Pancreas (tissue), 10 donors: Measurements from ENCODE around the gene CHD5. TPM values are rescaled to one million over a fixed set of nuclear protein-coding genes. Genes with fewer than 3 reads are reported as not detected.

Experiments
- ATAC-seq, 4 donors: fragments of 200-7000 bp; cut with Tn5 transposase; one replicate each; pipeline versions ENCODE4 v1.8.0 to v1.9.1; 2020; ENCODE audit warnings: mild to moderate bottlenecking in 4 of 4, moderate library complexity in 4 of 4
- DNase-seq, 6 donors: peaks; one replicate each; pipeline ENCODE4 v3.0.0-alpha.2; 2020
- FAIRE-seq: peaks from 2 replicates; lab custom pipeline; 2012; peaks lifted over from hg19 to GRCh38; lab: Jason Lieb, UNC
- H3K27ac ChIP-seq, 4 donors: fragments of 200-600 bp; sonication (generic); 1 replicate in 3 of 4; 2 replicates in 1 of 4; pipeline versions ENCODE4 v1.5.0 to v1.8.0; 2020
- H3K27me3 ChIP-seq, 4 donors: fragments of 200-600 bp; one replicate each; pipeline ENCODE4 v1.8.0; 2021
- H3K36me3 ChIP-seq, 3 donors: fragments of 200-600 bp; sonication (generic) in 1 of 3; one replicate each; pipeline versions ENCODE4 v1.5.0 to v1.8.0; 2020 to 2021
- H3K4me1 ChIP-seq, 3 donors: fragments of 200-600 bp; one replicate each; pipeline ENCODE4 v1.8.0; 2021
- H3K4me3 ChIP-seq, 4 donors: fragments of 200-600 bp; sonication (generic) in 2 of 4; one replicate each; pipeline versions ENCODE4 v1.5.0 to v1.8.0; 2020 to 2021
- H3K9me3 ChIP-seq, 4 donors: fragments of 200-600 bp; one replicate each; pipeline ENCODE4 v1.8.0; 2021
- CTCF ChIP-seq, 4 donors: fragments of 200-600 bp; sonication (generic) in 3 of 4; IDR thresholded peaks; one replicate each; pipeline versions ENCODE4 v1.5.0 to v1.8.0; 2021; ENCODE audit warnings: antibody characterized with exemption in 4 of 4
- WGBS, 2 donors: extraction: QIAGEN DNeasy Blood & Tissue Kit; methylation state at CpG; one replicate each; pipeline ENCODE4 v1.1.7; 2013; 5-methylcytosine and 5-hydroxymethylcytosine counted together
- intact Hi-C, 3 donors: fragments of 100-400 bp; cut with DNase I; formaldehyde crosslinking; loops; one replicate each; pipeline versions ENCODE4 v1.11.1 to v1.14.2; 2022
- polyA plus RNA-seq, 2 donors: library from polyadenylated mRNA; stranded (reverse); fragments of 200-250 nt; gene quantifications; one replicate each; pipeline ENCODE4 v1.2.3, GENCODE V29; 2013
- total RNA-seq, 6 donors: library from RNA; stranded (reverse); fragmentation: NEBNext Ultra II Directional in 4 of 6; extraction: Animal tissue kit (Norgen Biotek cat#: 25700) in 4 of 6; gene quantifications; one replicate each; pipeline versions ENCODE4 v1.2.1 to v1.2.4, GENCODE V29; 2021 to 2023
- donor health status: healthy with polysubstance abuse.
- donor health status: DM: no; HTN: no; CAD: no; lungs with moderate emphysema.
- donor health status: DM: no; HTN: no; CAD: no.
- donor health status: control.
- donor health status: control.
- donor health status: Bipolar disorder and iron deficiency.
- donor health status: DM: yes; HTN: yes; CAD: no.
- donor health status: DM: no; HTN: no; CAD: no.
- donor health status: DM: no; HTN: no; CAD: no.
- donor health status: DM: yes; HTN: yes; CAD: no.

The CHD5 gene
- total and polyA plus RNA-seq, 8 donors, result 0.09 to 2.9 (median 0.40) TPM

DNA sequence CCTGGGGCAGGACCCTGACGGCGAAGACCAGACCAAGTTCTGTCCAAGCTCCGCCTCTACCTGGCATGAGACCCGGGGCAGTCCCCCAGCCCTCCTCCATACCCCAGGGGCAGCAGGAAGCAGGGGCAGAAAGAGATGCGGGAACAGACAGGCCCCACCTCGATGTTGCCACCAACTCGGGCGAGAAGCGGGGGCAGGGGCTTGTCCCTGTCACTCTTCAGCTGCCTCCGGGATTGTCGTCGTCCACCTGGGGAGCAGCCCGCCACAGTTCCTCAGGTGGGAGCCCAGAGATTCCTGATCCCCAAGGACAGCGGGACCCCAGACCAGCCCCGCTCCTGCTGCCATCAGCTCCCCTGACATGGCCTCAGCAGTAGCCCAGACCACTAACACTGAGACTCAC is 54.8 kb downstream of the CHD5 start:
- ATAC-seq, result no peak
- no peak overlapping the region for H3K4me3 ChIP-seq
- H3K36me3 ChIP-seq, result no peaks in the 10 kb centered on the region
- no peak for TF ChIP-seq CTCF (IDR thresholded peaks at IDR 0.05)
- H3K27ac ChIP-seq, result no peak overlapping the region
- FAIRE-seq, result no peak
- WGBS, 2 donors, result 52 to 53% methylated on average over 11 to 15 of the region's 15 CpGs
- no peaks in the 10 kb centered on the region for H3K4me1 ChIP-seq
- H3K9me3 ChIP-seq, result no peaks in the 10 kb centered on the region
- peak in 2 of 6 donors; percentile 36 to 62 for DNase-seq
- intact Hi-C loops, result no loop called here
- no peaks in the 10 kb centered on the region for H3K27me3 ChIP-seq

GRCh38 chr1:6124746-6125365 is 55.3 kb downstream of the CHD5 start:
- Histone ChIP-seq H3K27ac (no peak overlapping the region), H3K27me3 (no peaks in the 10 kb centered on the region), H3K4me1 (no peaks in the 10 kb centered on the region), H3K9me3 (no peaks in the 10 kb centered on the region), H3K36me3 (no peaks in the 10 kb centered on the region), H3K4me3 (no peak overlapping the region)
- no peak for ATAC-seq
- WGBS, 2 donors, result 72 to 82% methylated on average over 21 of the region's 21 CpGs
- TF ChIP-seq CTCF (IDR thresholded peaks at IDR 0.05), result no peak
- intact Hi-C loops, result no loop called here
- no peak for FAIRE-seq
- DNase-seq, result peak in 2 of 6 donors; percentile 30 to 41

- 79 to 84% methylated on average over 11 to 12 of the region's 12 CpGs for WGBS, 2 donors
- no peak overlapping the region for H3K27ac ChIP-seq
- no peak for FAIRE-seq
- no peaks in the 10 kb centered on the region for H3K36me3 ChIP-seq
- no peak for TF ChIP-seq CTCF (IDR thresholded peaks at IDR 0.05)
- no peak for ATAC-seq
- DNase-seq, result peak in 2 of 6 donors; percentile 49 to 52
- H3K9me3 ChIP-seq, result no peaks in the 10 kb centered on the region
- intact Hi-C loops, result no loop called here
- no peak overlapping the region for H3K4me3 ChIP-seq
- no peaks in the 10 kb centered on the region for H3K4me1 ChIP-seq
- no peaks in the 10 kb centered on the region for H3K27me3 ChIP-seq
Observed at GRCh38 chr1:6124341-6124740, 55.8 kb downstream of the CHD5 start.

- ATAC-seq, result no peak
- no peak for FAIRE-seq
- intact Hi-C loops, result no loop called here
- DNase-seq, result peak in 2 of 6 donors; percentile 43 to 54
- 69 to 73% methylated on average over 10 of the region's 10 CpGs for WGBS, 2 donors
- Histone ChIP-seq H3K27ac (no peak overlapping the region), H3K4me1 (no peaks in the 10 kb centered on the region), H3K9me3 (no peaks in the 10 kb centered on the region), H3K27me3 (no peaks in the 10 kb centered on the region), H3K36me3 (no peaks in the 10 kb centered on the region), H3K4me3 (no peak overlapping the region)
- no peak for TF ChIP-seq CTCF (IDR thresholded peaks at IDR 0.05)
Observed at GRCh38 chr1:6123816-6124215, 56.3 kb downstream of the CHD5 start.

DNA sequence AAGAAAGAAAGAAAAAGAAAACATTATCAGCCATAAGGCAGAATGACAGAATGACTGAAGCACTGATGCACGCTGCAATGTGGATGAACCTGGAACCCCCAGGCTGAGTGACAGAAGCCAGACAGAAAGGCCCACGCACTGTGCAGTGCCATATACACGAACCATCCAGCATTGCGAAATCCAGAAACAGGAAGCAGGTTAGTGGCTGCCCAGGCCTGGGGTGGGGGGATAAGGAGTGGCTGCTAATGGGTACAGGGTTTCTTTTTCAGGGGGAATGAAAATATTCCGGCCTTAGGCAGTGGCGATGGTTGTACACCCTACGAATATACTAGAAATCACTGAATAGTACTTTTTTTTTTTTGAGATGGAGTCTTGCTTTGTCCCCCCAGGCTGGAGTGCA is 57.0 kb downstream of the CHD5 start:
- ATAC-seq, result no peak
- H3K9me3 ChIP-seq, result no peaks in the 10 kb centered on the region
- no peak for TF ChIP-seq CTCF (IDR thresholded peaks at IDR 0.05)
- intact Hi-C loops, result no loop called here
- 74 to 80% methylated on average over 7 of the region's 7 CpGs for WGBS, 2 donors
- no peaks in the 10 kb centered on the region for H3K27me3 ChIP-seq
- H3K27ac ChIP-seq, result no peak overlapping the region
- no peak for FAIRE-seq
- H3K4me3 ChIP-seq, result no peak overlapping the region
- H3K4me1 ChIP-seq, result no peaks in the 10 kb centered on the region
- no peaks in the 10 kb centered on the region for H3K36me3 ChIP-seq
- DNase-seq, result no peak
